HepG2 (cell line): Measurements from ENCODE around the gene TAAR1. TPM values are rescaled to one million over a fixed set of nuclear protein-coding genes. Genes with fewer than 3 reads are reported as not detected.

Source experiments
- GFI1 ChIP-seq: sonication (generic); formaldehyde crosslinking; IDR thresholded peaks from 2 replicates; pipeline ENCODE4 v1.5.0; 2020; ENCODE audit warnings: missing genetic modification reagents, mild to moderate bottlenecking, borderline replicate concordance
- GTF2F1 ChIP-seq: fragments of 150-350 bp; IDR thresholded peaks from 2 replicates; pipeline ENCODE4 v1.6.1; 2014; ENCODE audit warnings: low read length
- HDAC6 ChIP-seq: fragments of 200-600 bp; sonication (generic); IDR thresholded peaks from 2 replicates; pipeline ENCODE4 v1.7.0; 2017; ENCODE audit warnings: mild to moderate bottlenecking, antibody characterized with exemption, low read length, low read depth
- HMG20A ChIP-seq: IDR thresholded peaks from 2 replicates; pipeline ENCODE4 v1.6.1; 2016; ENCODE audit warnings: borderline replicate concordance
- JUN ChIP-seq: sonication (generic); formaldehyde crosslinking; IDR thresholded peaks from 2 replicates; pipeline ENCODE4 v1.4.0; 2020; ENCODE audit warnings: mild to moderate bottlenecking, missing genetic modification reagents
- KLF16 ChIP-seq, 2 experiments: sonication (generic) in 1 of 2; formaldehyde crosslinking in 1 of 2; IDR thresholded peaks; 2 replicates each; pipeline versions ENCODE4 v1.6.1 to v1.8.0; 2016 to 2023; ENCODE audit warnings: missing genetic modification reagents in 2 of 2, missing compliant biosample characterization in 1 of 2
- NFE2 ChIP-seq: sonication (generic); formaldehyde crosslinking; IDR thresholded peaks from 2 replicates; pipeline ENCODE4 v1.4.0; 2020; ENCODE audit warnings: missing genetic modification reagents
- RARG ChIP-seq: sonication (generic); formaldehyde crosslinking; IDR thresholded peaks from 2 replicates; pipeline ENCODE4 v1.4.0; 2020; ENCODE audit warnings: low read depth, mild to moderate bottlenecking, missing genetic modification reagents
- ZNF205 ChIP-seq: IDR thresholded peaks from 2 replicates; pipeline ENCODE4 v1.6.1; 2018; ENCODE audit warnings: missing biosample characterization, missing genetic modification reagents
- ZNF431 ChIP-seq: sonication (generic); formaldehyde crosslinking; IDR thresholded peaks from 2 replicates; pipeline ENCODE4 v1.9.0; 2022; ENCODE audit warnings: missing genetic modification reagents, low read depth, mild to moderate bottlenecking, borderline replicate concordance
- ZNF556 ChIP-seq: sonication (generic); formaldehyde crosslinking; IDR thresholded peaks from 2 replicates; pipeline ENCODE4 v1.4.0; 2020; ENCODE audit warnings: mild to moderate bottlenecking, missing genetic modification reagents, borderline replicate concordance
- polyA plus RNA-seq, 8 experiments: library from polyadenylated mRNA; depleted of rRNA in 3 of 8; stranded (reverse) in 7 of 8; unstranded in 1 of 8; fragments of >200 nt; fragmentation: Illumina TruSeq in 4 of 8; extraction: Trizol in 4 of 8; gene quantifications; 2 replicates each; pipeline versions ENCODE4 v1.2.1 to v1.2.3, GENCODE V29; 2011 to 2016; ENCODE audit warnings: low read depth in 4 of 8, missing spikeins in 1 of 8, mixed read lengths in 1 of 8; ENCODE audit not compliant: insufficient read depth in 1 of 8
- total RNA-seq, 5 experiments: library from RNA; depleted of rRNA; stranded (reverse); fragments of >200 nt; fragmentation: Illumina TruSeq; extraction: Trizol; gene quantifications; 2 replicates each; pipeline ENCODE4 v1.2.3, GENCODE V29; 2016; ENCODE audit warnings: low read depth in 1 of 5
- TF ChIP-seq, protein P1 (sequence below): sonication (generic); formaldehyde crosslinking; IDR thresholded peaks from 2 replicates; pipeline ENCODE4 v1.5.0; 2020; ENCODE audit warnings: missing genetic modification reagents
- TF ChIP-seq, protein P2 (sequence below): IDR thresholded peaks from 2 replicates; pipeline ENCODE4 v1.6.1; 2016

The TAAR1 gene
- total and polyA plus RNA-seq, 2 of the 13 experiments (the other 11 are each of a cell fraction or from before 2014, with no cell fraction given), result not detected

DNA sequence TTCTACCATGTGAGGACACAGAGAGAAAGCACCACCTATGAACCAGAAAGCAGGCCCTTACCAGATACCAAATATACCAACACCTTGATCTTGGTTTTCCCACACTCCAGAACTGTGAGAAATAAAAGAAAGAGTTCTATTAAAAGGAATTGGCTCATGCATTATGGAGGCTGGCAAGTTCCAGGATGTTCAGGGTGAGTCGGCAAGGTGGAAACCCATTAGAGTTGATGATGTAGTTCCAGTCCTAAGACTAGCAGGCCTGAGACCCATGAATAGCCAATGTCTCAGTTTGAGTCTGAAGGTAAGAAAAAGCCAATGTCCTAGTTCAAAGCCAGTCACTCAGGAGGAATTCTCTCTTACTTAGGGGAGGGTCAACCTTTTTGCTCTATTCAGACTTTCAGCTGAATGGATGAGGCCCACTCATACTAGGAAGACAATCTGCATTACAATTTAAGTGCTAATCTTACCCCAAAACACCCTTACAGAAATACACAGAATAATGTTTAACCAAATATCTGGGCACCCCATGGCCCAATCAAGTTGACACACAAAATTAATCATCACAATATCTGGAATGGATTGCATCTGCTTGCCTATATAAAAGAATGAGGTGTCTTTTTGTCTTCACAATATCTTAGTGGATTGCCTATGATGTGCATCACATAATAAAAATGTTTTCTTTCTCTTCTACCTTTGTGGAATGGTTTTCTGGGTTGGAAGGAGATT, 5.5 kb upstream of the TAAR1 start (continued):
- TF ChIP-seq, protein P1, sequence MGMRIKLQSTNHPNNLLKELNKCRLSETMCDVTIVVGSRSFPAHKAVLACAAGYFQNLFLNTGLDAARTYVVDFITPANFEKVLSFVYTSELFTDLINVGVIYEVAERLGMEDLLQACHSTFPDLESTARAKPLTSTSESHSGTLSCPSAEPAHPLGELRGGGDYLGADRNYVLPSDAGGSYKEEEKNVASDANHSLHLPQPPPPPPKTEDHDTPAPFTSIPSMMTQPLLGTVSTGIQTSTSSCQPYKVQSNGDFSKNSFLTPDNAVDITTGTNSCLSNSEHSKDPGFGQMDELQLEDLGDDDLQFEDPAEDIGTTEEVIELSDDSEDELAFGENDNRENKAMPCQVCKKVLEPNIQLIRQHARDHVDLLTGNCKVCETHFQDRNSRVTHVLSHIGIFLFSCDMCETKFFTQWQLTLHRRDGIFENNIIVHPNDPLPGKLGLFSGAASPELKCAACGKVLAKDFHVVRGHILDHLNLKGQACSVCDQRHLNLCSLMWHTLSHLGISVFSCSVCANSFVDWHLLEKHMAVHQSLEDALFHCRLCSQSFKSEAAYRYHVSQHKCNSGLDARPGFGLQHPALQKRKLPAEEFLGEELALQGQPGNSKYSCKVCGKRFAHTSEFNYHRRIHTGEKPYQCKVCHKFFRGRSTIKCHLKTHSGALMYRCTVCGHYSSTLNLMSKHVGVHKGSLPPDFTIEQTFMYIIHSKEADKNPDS (CRISPR knock-in tag), result no peak
- TF ChIP-seq GTF2F1 (no peak), KLF16 (CRISPR knock-in tag; IDR thresholded peaks at IDR 0.05) (no peak), RARG (CRISPR knock-in tag) (no peak), JUN (CRISPR knock-in tag) (no peak), ZNF431 (no peak), GFI1 (CRISPR knock-in tag) (no peak), ZNF556 (CRISPR knock-in tag) (no peak), HMG20A (CRISPR knock-in tag) (no peak), NFE2 (no peak), ZNF205 (CRISPR knock-in tag) (no peak), HDAC6 (no peak)
- TF ChIP-seq, protein P2, sequence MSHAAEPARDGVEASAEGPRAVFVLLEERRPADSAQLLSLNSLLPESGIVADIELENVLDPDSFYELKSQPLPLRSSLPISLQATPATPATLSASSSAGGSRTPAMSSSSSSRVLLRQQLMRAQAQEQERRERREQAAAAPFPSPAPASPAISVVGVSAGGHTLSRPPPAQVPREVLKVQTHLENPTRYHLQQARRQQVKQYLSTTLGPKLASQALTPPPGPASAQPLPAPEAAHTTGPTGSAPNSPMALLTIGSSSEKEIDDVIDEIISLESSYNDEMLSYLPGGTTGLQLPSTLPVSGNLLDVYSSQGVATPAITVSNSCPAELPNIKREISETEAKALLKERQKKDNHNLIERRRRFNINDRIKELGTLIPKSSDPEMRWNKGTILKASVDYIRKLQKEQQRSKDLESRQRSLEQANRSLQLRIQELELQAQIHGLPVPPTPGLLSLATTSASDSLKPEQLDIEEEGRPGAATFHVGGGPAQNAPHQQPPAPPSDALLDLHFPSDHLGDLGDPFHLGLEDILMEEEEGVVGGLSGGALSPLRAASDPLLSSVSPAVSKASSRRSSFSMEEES (CRISPR knock-in tag), result no peak
